Mucosa of stomach (tissue), 1 donor: ENCODE measurements around the gene GRID2.

ENCODE experiments used
- H3K27me3 ChIP-seq: one replicate; pipeline ENCODE4 v1.7.0; 2013; ENCODE audit warnings: mild to moderate bottlenecking, low read length; ENCODE audit not compliant: control insufficient read depth, insufficient read depth
- H3K36me3 ChIP-seq: one replicate; pipeline ENCODE4 v1.7.0; 2013; ENCODE audit warnings: low read length; ENCODE audit not compliant: control insufficient read depth, insufficient read depth
- H3K4me1 ChIP-seq: one replicate; pipeline ENCODE4 v1.7.0; 2013; ENCODE audit warnings: mild to moderate bottlenecking, low read length; ENCODE audit not compliant: control insufficient read depth, insufficient read depth
- H3K4me3 ChIP-seq: one replicate; pipeline ENCODE4 v1.7.0; 2013; ENCODE audit warnings: low read length
- H3K9ac ChIP-seq: one replicate; pipeline ENCODE4 v1.7.0; 2013; ENCODE audit warnings: mild to moderate bottlenecking, low read length, moderate library complexity
- H3K9me3 ChIP-seq: one replicate; pipeline ENCODE4 v1.7.0; 2013; ENCODE audit warnings: mild to moderate bottlenecking, low read length, moderate library complexity; ENCODE audit not compliant: control insufficient read depth
- donor health status: Pancreatic carcinoma.

GRID2 gene

DNA sequence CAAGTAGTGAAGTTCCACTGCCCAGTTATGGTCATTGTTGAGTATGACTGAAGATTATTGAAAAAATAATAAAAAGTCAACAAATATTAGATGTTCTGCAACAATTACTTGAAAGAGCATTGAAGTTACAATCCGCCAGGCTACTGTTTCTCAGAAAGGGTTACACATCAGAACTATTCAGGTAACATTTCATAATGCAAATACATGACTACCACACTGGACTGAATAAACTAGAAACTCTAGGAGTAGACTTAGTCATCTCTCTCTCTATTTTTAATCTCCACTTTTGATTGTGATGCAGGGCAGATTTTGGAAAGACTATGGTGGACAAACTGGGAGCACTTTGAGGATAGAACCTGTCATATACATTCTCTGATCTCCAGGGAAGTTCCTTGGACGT lies 776.5 kb downstream of the GRID2 start:
- no peak overlapping the region for H3K4me3 ChIP-seq
- no peaks in the 10 kb centered on the region for H3K36me3 ChIP-seq
- H3K9ac ChIP-seq = no peak overlapping the region
- no peaks in the 10 kb centered on the region for H3K4me1 ChIP-seq
- no peaks in the 10 kb centered on the region for H3K27me3 ChIP-seq
- H3K9me3 ChIP-seq = no peaks in the 10 kb centered on the region

DNA sequence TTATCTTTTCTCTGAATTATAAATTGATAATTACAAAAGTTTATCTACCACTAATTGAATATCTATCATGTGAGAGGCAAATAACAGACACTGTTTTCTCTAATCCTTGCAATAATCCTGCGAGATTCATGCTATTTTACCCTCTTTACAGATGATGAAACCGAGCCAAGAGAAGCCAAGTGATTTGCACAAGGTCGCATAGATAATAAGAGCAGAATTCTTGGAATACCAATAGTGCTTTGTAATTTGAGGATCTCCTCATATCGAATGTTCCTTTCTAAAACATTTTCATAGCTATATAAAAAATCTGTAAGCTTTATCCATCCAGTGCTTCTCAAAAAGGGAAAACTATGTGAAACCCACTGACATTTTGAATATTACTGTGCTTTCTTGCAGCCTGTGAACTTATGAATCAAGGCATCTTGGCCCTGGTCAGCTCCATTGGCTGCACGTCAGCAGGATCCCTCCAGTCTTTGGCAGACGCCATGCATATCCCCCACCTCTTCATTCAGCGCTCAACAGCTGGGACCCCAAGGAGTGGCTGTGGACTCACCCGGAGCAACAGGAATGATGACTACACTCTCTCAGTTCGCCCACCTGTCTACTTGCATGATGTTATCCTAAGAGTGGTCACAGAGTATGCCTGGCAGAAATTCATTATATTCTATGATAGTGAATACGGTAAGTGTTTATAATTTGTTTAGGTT lies 781.0 kb downstream of the GRID2 start:
- Histone ChIP-seq H3K9me3 (no peaks in the 10 kb centered on the region), H3K4me1 (no peaks in the 10 kb centered on the region), H3K27me3 (no peaks in the 10 kb centered on the region), H3K36me3 (no peaks in the 10 kb centered on the region), H3K9ac (no peak overlapping the region), H3K4me3 (no peak overlapping the region)

DNA sequence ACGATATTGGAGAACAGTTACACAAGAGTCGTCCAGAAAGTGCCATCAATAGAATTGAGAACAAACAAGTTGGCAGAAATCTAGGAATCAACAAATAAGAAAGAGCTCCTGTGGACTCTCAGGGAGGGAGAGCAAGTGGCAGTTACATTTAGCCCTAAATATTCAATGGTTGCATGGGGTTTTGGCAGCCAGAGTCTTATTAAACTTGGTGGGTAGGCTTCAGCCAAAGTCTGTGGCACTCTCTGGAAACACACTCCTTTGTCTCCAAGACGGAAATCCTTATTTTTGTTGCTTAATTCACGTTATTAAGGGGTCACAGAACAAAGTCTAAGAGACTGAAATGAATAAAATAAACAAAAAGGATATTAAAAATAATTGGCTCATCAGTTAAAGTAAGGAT lies 782.6 kb downstream of the GRID2 start:
- H3K4me1 ChIP-seq = no peaks in the 10 kb centered on the region
- H3K36me3 ChIP-seq = no peaks in the 10 kb centered on the region
- no peaks in the 10 kb centered on the region for H3K27me3 ChIP-seq
- no peaks in the 10 kb centered on the region for H3K9me3 ChIP-seq
- no peak overlapping the region for H3K9ac ChIP-seq
- no peak overlapping the region for H3K4me3 ChIP-seq

DNA sequence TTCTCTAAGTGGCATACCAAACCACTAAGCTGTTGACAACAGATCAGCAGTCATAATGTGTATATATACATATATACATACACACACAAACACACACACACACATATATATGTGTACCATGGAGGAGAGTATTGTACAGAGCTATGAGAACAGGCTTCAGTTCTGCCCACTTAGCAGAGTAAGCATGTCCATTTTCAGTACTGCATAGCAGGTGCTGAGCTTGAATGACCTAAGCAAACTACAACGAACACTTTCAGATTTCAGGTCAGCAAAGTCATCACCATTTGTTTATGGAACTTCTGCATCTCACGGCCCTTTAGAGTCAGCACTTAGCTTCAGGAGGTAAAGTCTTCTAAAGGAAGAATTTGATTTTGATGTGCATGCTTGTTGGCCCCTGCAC lies 789.0 kb downstream of the GRID2 start:
- Histone ChIP-seq H3K9ac (no peak overlapping the region), H3K4me3 (no peak overlapping the region)

DNA sequence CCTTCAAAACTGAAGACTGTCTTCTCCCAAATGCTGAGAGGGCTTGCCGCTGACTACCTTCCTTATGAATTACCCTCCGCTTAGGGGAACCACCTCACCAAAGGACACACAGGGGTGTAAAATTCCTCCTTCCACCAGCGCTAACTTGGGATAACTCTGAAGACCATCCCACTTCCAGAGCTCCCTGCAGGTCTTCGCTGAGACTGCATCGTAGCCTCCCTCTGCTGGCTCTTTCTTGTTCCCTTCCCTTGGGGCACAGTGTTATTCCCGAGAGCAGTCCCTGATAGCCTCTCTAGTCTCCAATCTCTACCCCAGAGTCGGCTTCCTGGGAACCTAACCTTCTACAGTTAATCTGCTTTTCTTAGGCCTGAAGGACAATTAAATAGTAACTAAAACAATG lies 799.3 kb downstream of the GRID2 start:
- H3K4me1 ChIP-seq = no peaks in the 10 kb centered on the region

More for the DNA sequence above, 789.0 kb downstream of the GRID2 start:
- Histone ChIP-seq H3K27me3 (no peaks in the 10 kb centered on the region), H3K9me3 (no peaks in the 10 kb centered on the region), H3K4me1 (no peaks in the 10 kb centered on the region), H3K36me3 (no peaks in the 10 kb centered on the region)

DNA sequence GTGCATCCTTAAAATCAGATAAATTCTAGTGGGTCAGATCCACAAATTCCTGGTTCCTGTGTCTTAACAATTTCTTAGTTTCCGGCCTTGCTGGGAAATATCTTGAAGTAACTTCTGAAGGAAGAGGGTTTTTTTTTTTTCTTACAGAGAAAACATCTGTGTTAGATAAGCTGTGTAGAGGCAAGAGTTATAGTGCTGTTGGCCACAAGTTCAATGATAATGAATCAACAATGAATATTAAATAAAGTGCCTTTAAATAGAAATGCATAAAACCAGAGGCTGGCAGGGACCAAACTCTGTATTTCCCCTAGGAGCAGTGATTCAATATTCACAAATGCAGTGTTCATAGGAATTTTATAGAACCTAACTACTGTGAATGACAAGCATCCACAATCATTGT lies 812.9 kb downstream of the GRID2 start:
- no peak overlapping the region for H3K9ac ChIP-seq
- H3K4me3 ChIP-seq = no peak overlapping the region
- H3K9me3 ChIP-seq = no peaks in the 10 kb centered on the region

More for the DNA sequence above, 799.3 kb downstream of the GRID2 start:
- Histone ChIP-seq H3K9ac (no peak overlapping the region), H3K36me3 (no peaks in the 10 kb centered on the region), H3K4me3 (no peak overlapping the region), H3K27me3 (no peaks in the 10 kb centered on the region), H3K9me3 (no peaks in the 10 kb centered on the region)

DNA sequence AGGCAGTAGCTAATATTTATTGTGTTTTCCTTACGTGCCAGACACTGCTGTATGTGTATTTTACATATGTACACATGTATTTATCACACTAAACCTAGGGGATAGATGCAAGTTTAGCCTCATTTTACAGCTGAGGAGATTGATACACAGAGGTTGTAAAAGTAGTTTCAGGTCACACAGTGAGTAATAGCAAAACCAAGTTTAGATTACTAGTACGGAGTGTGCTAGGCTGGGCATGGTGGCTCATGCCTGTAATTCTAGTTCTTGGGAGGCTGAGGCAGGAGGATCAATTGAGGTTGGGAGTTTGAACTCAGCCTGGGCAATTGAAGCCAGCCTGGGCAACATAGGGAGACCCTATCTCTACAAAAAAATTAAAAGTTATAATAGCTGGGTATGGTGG lies 823.7 kb downstream of the GRID2 start:
- no peak overlapping the region for H3K9ac ChIP-seq
- no peaks in the 10 kb centered on the region for H3K9me3 ChIP-seq
- no peaks in the 10 kb centered on the region for H3K4me1 ChIP-seq
- H3K36me3 ChIP-seq = no peaks in the 10 kb centered on the region
- no peaks in the 10 kb centered on the region for H3K27me3 ChIP-seq
- no peak overlapping the region for H3K4me3 ChIP-seq

More for the DNA sequence above, 812.9 kb downstream of the GRID2 start:
- H3K36me3 ChIP-seq = no peaks in the 10 kb centered on the region
- H3K27me3 ChIP-seq = no peaks in the 10 kb centered on the region
- no peaks in the 10 kb centered on the region for H3K4me1 ChIP-seq

DNA sequence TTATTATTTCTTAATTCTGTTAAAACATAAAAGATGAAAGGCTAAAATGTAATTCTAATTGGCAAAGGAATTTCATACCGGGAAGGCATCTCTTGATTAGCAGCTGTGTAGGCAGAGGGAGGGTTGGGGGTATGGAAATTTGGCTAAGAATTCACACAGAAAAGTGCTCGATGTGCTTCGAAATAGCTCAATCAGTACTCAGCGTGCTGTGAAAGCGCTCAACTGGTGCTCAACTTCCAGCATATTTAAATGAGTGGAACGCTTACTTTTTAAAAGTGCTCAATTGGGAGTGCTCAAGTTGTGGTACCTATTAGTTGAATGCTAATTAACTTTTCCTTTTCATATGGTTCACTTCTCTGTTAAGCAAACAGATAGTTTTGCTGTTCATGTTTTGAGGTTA lies 828.9 kb downstream of the GRID2 start:
- Histone ChIP-seq H3K4me3 (no peak overlapping the region), H3K9me3 (no peaks in the 10 kb centered on the region), H3K4me1 (no peaks in the 10 kb centered on the region), H3K9ac (no peak overlapping the region), H3K27me3 (no peaks in the 10 kb centered on the region), H3K36me3 (no peaks in the 10 kb centered on the region)

DNA sequence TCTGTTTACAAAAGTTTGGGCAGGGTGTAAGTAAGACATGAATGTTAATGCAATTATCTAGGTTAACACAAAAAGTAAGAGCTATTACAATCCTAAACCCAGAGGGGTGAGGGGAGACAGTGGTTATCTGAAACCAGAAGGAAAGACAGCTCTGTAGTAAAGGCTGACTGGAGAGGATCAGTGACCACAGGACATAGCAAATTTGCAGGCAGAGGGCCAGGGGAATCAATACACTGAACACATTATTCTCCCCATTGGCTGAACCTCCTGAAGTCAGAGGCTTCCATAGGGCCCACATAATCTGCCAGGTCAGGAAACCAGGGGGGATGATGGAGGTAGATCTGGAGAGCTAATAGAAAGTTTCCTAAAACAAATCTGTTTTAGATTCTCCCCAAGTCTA lies 835.4 kb downstream of the GRID2 start:
- no peaks in the 10 kb centered on the region for H3K4me1 ChIP-seq
- H3K4me3 ChIP-seq = no peak overlapping the region
- no peaks in the 10 kb centered on the region for H3K36me3 ChIP-seq
- H3K9ac ChIP-seq = no peak overlapping the region
- H3K27me3 ChIP-seq = no peaks in the 10 kb centered on the region
- H3K9me3 ChIP-seq = no peaks in the 10 kb centered on the region

DNA sequence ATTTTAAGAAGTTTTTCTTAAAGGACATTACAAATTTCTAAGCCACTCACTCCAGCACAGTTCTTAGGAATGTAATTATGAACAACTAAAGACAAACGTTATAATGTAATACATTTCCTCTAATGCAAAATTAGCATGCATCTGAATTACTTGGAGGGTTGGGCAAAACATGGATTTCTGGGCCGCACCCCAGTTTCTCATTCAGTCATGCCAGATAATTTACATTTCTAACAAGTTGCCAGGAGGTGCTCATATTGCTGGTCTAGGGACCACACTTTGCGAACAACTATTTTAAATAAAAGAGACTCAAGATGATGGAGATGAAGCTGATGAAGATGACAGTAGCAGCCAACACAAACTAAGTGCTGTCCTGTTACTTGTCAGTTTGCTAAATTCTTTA lies 840.1 kb downstream of the GRID2 start:
- Histone ChIP-seq H3K9me3 (no peaks in the 10 kb centered on the region), H3K9ac (no peak overlapping the region), H3K4me3 (no peak overlapping the region), H3K4me1 (no peaks in the 10 kb centered on the region), H3K36me3 (no peaks in the 10 kb centered on the region), H3K27me3 (no peaks in the 10 kb centered on the region)

DNA sequence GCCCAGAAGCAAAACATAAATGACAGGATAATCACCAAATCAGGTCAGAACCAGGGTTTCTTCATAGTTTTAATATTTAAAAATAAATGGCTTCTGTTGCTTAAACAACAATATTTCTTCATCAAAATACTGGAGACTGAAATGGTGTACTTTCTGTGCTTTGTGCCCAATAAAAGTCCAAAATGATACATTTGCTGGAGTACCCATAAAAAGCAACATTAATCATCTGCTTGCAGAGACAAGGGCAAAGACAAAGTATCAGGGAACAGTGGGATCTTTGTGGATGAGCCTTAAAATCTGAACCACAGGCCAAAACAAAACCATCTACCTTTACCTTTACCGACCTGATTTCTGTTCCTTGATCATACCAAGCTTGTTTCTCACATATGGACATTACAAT lies 840.9 kb downstream of the GRID2 start:
- Histone ChIP-seq H3K9me3 (no peaks in the 10 kb centered on the region), H3K36me3 (no peaks in the 10 kb centered on the region), H3K4me3 (no peak overlapping the region), H3K9ac (no peak overlapping the region), H3K4me1 (no peaks in the 10 kb centered on the region), H3K27me3 (no peaks in the 10 kb centered on the region)

DNA sequence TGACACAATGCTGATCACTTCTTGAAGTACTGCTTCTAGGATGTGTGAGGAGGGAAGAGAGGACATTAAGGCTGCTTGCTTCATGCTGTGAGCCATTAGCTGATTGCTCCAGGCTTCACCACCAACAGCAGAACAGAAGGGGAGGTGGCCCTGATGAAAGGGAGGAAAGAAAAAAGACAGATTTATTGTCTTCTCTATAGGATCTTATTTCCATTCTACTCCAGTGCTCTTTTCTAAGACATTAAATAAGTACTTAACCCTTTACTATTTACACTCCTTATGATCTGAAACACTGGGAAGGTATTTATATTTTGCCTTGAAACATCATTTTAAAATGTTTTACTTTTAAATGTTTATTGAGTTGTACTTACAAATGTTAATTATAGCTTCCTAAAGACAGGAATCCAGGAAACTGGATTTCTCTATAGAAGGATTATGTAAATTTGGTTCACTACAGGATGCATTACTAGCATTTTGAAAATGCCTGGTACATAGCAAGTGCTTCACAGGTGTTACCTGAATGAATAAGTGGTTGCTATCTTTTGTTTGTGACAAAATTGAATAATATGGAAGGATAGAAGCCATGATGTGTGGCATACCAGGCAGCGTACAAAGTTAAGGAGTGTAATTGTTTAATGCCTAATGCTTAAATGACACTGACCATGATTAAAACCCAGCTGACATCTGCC lies 843.9 kb downstream of the GRID2 start:
- Histone ChIP-seq H3K4me1 (no peaks in the 10 kb centered on the region), H3K9me3 (no peaks in the 10 kb centered on the region), H3K36me3 (no peaks in the 10 kb centered on the region), H3K9ac (no peak overlapping the region), H3K4me3 (no peak overlapping the region), H3K27me3 (no peaks in the 10 kb centered on the region)
